Neural progenitor cell (in vitro differentiated cells): ENCODE results near the gene LRP3.

Source experiments
- EZH2 ChIP-seq: fragments of 200-600 bp; sonication (generic); IDR thresholded peaks from 2 replicates; pipeline ENCODE4 v1.6.1; 2017; ENCODE audit warnings: antibody characterized with exemption, mild to moderate bottlenecking, moderate library complexity
- EZH2phosphoT487 ChIP-seq: fragments of 200-600 bp; sonication (generic); IDR thresholded peaks from 2 replicates; pipeline ENCODE4 v1.6.1; 2017; ENCODE audit warnings: antibody characterized with exemption
- TF ChIP-seq, protein P1 (sequence below): fragments of 200-600 bp; sonication (generic); IDR thresholded peaks from 2 replicates; pipeline ENCODE4 v1.5.1; 2017; ENCODE audit warnings: antibody characterized with exemption, mild to moderate bottlenecking

GRCh38 chr19:33239223-33239975 lies 45.3 kb downstream of the LRP3 start:
- TF ChIP-seq EZH2: no peak
- TF ChIP-seq, protein P1, sequence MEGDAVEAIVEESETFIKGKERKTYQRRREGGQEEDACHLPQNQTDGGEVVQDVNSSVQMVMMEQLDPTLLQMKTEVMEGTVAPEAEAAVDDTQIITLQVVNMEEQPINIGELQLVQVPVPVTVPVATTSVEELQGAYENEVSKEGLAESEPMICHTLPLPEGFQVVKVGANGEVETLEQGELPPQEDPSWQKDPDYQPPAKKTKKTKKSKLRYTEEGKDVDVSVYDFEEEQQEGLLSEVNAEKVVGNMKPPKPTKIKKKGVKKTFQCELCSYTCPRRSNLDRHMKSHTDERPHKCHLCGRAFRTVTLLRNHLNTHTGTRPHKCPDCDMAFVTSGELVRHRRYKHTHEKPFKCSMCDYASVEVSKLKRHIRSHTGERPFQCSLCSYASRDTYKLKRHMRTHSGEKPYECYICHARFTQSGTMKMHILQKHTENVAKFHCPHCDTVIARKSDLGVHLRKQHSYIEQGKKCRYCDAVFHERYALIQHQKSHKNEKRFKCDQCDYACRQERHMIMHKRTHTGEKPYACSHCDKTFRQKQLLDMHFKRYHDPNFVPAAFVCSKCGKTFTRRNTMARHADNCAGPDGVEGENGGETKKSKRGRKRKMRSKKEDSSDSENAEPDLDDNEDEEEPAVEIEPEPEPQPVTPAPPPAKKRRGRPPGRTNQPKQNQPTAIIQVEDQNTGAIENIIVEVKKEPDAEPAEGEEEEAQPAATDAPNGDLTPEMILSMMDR: no peak
- no peak for TF ChIP-seq EZH2phosphoT487
